ENCODE results near the gene GTF3C1.
"Not testable (repeated sequence)": the region's sequence is repeated elsewhere in the genome, so short reads cannot be mapped to it uniquely, and the experiment has no call there.

Gene GTF3C1

GRCh38 chr16:27549746-27550581, at the start of gene GTF3C1, which contains the start of gene KATNIP:
TSS of gene GTF3C1 (minus strand) at chr16:27549913. CDS start at chr16:27549890, 23 bp downstream.
TSS of gene KATNIP (plus strand) at chr16:27550144. CDS start at chr16:27550171, 27 bp downstream.
- DNase-seq = peak; percentile 99

GRCh38 chr16:27598931-27599565, 49.3 kb upstream of the GTF3C1 start:
- DNase-seq = no peak

GRCh38 chr16:27598220-27598619, 48.5 kb upstream of the GTF3C1 start:
- DNase-seq = no peak

- no peak for DNase-seq
These were observed 47.6 kb upstream of the GTF3C1 start for GRCh38 chr16:27597361-27597760.

GRCh38 chr16:27596411-27596810, 46.7 kb upstream of the GTF3C1 start:
- DNase-seq = no peak

- DNase-seq = no peak
These were observed 46.3 kb upstream of the GTF3C1 start for GRCh38 chr16:27595993-27596392.

GRCh38 chr16:27595475-27595874, 45.8 kb upstream of the GTF3C1 start:
- no peak for DNase-seq

GRCh38 chr16:27591837-27592236, 42.1 kb upstream of the GTF3C1 start:
- no peak for DNase-seq

GRCh38 chr16:27588057-27588456, 38.3 kb upstream of the GTF3C1 start:
- DNase-seq = no peak

- DNase-seq = no peak
These were observed 37.0 kb upstream of the GTF3C1 start for GRCh38 chr16:27586711-27587110.

- no peak for DNase-seq
These were observed 35.5 kb upstream of the GTF3C1 start for GRCh38 chr16:27585200-27585599.

GRCh38 chr16:27583634-27584033, 33.9 kb upstream of the GTF3C1 start:
- no peak for DNase-seq

- no peak for DNase-seq
These were observed 33.2 kb upstream of the GTF3C1 start for GRCh38 chr16:27582883-27583282.

GRCh38 chr16:27579087-27579980, 29.6 kb upstream of the GTF3C1 start:
- no peak for DNase-seq

- no peak for DNase-seq
These were observed 27.0 kb upstream of the GTF3C1 start for GRCh38 chr16:27576729-27577128.

- no peak for DNase-seq
These were observed 23.0 kb upstream of the GTF3C1 start for GRCh38 chr16:27572711-27573110.

- no peak for DNase-seq
These were observed 22.0 kb upstream of the GTF3C1 start for GRCh38 chr16:27571433-27572326.

GRCh38 chr16:27570986-27571385, 21.3 kb upstream of the GTF3C1 start:
- DNase-seq = not testable (repeated sequence)

GRCh38 chr16:27568077-27568476, 18.4 kb upstream of the GTF3C1 start:
- DNase-seq = no peak

GRCh38 chr16:27566417-27566816, 16.7 kb upstream of the GTF3C1 start:
- DNase-seq = no peak

- no peak for DNase-seq
These were observed 14.5 kb upstream of the GTF3C1 start for GRCh38 chr16:27564224-27564623.

- DNase-seq = no peak
These were observed 11.5 kb upstream of the GTF3C1 start for GRCh38 chr16:27561216-27561615.

All from CD4-positive, alpha-beta T cell treated with Interleukin-4 for 4 hours (primary cell).